Ammon's horn (tissue), 1 donor: ENCODE measurements around the gene ZNF488.

Experiments used
- DNase-seq: peaks from one replicate; pipeline ENCODE4 v3.0.0-alpha.2; 2016; ENCODE audit warnings: low spot score

Gene ZNF488

GRCh38 chr10:47366181-47366631, 17.9 kb downstream of the ZNF488 start:
- DNase-seq, result no peak

- DNase-seq, result no peak
These were observed 18.5 kb downstream of the ZNF488 start for GRCh38 chr10:47365431-47366180.

- DNase-seq, result no peak
These were observed 19.2 kb downstream of the ZNF488 start for GRCh38 chr10:47364911-47365310.

DNA sequence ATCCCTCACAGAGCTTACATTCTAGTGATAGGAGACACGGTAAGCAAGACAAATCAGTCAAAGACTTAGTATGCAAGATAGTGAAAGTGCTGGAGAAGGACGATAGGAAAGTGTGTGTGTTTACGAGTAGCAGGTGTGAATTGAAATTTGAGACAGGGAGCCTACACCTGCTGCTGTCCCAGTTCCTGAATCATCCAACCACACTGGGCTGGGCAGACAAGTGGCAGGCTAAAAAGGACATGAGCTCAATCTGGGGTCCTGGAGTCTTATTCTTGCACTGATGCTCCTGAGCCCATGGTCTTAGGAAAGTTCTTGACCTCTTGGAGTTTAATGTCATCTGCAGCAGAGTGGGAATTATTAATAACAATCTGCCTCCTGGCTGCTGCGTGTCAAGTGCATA, 19.7 kb downstream of the ZNF488 start:
- no peak for DNase-seq

GRCh38 chr10:47363781-47364180, 20.3 kb downstream of the ZNF488 start:
- DNase-seq, result no peak

- no peak for DNase-seq
These were observed 21.9 kb downstream of the ZNF488 start for GRCh38 chr10:47362199-47362598.

GRCh38 chr10:47361293-47361692, 22.8 kb downstream of the ZNF488 start:
- DNase-seq, result peak; percentile 45

DNA sequence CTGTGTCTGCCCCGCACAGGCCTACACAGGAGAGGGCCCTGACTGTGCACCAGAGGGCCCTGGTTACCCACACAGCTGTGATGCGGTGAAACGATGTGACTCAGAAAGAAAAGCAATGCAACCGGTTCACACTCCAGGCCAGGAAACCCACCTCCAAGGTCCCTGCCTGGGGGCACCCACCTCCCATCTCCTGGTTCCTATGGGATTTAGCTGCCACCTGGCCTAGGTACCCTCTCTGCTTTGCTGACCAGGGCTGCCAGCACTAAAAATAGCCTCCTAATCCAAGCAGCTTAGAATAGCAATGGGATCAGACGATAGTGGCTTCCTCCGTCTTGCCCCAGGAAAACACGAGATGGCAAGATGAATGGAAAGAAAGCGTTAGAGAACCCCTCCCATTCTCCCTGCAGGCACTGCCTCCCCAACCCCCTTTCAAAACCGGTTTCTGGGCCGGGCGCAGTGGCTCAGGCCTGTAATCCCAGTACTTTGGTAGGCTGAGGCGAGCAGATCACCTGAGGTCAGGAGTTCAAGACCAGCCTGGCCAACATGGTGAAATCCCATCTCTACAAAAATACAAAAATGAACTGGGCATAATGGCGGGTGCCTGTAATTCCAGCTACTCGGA, 23.6 kb downstream of the ZNF488 start:
- no peak for DNase-seq

GRCh38 chr10:47359626-47360418, 24.3 kb downstream of the ZNF488 start:
- DNase-seq, result no peak

DNA sequence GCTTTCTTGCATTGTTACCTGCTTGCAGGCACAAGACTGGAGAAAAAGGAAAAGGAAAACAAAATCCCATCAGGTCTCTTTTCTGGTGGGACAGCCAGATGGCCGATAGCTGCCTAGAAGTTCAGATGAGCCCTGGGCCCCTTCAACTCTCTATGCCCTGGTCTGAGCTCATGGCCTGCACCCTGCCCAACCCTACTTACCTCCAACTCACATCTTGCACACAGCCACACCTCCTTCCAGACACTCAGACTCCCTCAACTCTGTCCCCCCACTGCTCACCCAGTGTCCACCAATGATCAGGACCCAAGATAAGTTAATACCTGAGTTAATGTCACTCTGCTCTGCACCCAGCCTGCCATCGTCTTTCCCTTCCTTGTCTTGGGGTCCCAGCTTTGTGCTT, 25.0 kb downstream of the ZNF488 start:
- no peak for DNase-seq

GRCh38 chr10:47358457-47358856, 25.6 kb downstream of the ZNF488 start:
- DNase-seq, result no peak

DNA sequence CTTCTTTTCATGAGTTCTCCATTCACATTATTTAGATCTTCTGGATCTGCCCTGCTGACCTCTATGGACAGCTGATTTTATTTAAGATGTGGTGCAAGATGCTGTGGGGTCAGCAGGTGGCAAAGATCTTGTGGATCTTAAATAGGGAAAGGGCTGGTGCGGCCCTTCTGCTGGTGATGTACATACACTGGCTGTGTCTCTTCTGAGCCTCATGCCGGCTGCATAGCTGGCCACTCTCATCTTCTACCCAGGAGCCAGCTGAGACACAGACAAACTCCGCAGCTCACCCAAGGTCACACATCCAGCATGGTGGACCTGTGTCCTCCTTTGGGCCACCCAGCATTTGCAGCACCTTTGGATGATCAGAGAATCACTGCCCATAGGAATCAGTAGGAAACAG, 26.2 kb downstream of the ZNF488 start:
- DNase-seq, result no peak

GRCh38 chr10:47357131-47357582, 26.9 kb downstream of the ZNF488 start:
- no peak for DNase-seq

DNA sequence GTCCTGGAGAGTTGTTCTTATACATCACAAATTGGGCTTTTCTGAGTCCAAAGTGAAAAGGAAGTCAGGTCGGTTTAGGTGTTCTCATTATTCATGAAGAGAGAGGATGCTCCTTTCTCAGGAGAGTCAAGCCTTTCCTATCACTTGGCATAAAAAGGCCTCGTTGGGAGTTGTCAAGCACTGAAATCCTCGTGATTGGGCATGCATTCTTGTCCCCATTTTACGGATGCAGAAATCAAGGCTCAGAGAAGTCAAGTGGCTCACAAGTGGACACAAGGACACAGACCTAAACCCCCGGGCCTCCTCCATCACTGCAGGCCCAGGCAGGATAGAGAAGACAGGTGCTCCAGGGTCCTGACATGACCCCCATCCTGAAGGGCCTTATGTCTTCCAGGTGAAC, 27.4 kb downstream of the ZNF488 start:
- DNase-seq, result no peak

DNA sequence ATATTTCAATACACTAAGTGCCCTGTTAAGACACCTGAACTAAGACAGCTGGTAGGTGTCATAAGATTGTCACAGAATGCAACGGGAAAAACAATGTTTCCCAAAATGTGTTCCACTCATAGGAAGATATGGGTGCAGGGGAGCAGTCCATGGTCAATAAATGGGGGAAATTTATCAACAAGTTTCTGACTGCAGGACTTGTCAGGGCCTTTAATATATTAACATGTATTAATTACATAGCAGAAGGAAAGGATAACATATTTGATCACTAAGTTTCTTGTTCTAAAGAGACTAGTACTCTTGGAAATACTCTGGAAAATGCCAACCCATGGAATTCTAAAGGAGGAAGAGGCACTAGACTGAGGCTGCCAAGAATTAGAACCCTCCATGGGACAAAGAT, 29.2 kb downstream of the ZNF488 start:
- no peak for DNase-seq

- no peak for DNase-seq
These were observed 29.9 kb downstream of the ZNF488 start for GRCh38 chr10:47354165-47354564.

- DNase-seq, result no peak
These were observed 30.7 kb downstream of the ZNF488 start for GRCh38 chr10:47353351-47353750.

DNA sequence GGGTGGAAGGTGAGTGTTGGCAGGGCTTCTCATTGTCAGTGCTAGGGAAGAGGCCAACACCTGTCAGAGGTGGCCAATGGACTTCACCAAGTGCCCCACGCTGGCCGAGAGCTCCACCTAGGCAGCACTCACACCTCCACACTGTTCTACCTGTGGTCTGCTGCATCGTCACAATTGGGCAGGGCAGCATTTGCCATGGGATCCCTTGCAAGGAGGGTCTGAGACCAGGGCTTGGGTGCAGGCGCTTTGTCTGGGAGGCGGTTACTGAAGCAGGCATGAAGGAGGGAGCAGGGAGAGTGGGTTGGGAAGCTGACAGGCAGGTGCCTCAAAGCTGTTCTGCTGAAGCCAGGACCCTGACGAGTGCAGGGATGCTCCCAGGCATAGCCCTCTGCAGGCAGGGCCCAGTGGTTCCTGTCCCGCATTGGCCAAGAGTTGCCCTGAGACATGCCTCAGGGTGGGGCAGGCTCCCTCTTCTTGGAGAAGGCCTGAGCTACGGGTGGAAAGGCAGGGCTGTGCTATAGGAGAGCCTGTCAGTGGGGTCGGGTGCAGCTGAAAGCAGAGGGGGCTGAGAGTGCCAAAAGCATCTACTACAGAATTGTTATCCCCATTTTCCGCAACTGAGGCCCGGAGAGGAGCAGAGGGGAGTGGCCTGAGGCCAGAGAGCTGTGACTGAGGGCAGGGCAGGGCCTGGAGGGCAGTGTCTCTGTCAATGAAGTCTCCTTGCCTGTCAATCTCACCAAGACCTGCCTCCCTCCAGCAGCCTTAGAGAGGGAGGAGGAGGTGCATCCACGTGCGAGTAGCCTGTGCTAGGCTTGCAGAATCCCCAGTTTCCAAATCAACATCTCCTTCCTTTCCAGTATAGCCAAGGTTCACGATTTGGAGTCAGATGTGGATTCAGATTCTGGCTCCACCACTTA, 31.9 kb downstream of the ZNF488 start:
- DNase-seq, result no peak

GRCh38 chr10:47350671-47351640, 33.1 kb downstream of the ZNF488 start:
- no peak for DNase-seq

DNA sequence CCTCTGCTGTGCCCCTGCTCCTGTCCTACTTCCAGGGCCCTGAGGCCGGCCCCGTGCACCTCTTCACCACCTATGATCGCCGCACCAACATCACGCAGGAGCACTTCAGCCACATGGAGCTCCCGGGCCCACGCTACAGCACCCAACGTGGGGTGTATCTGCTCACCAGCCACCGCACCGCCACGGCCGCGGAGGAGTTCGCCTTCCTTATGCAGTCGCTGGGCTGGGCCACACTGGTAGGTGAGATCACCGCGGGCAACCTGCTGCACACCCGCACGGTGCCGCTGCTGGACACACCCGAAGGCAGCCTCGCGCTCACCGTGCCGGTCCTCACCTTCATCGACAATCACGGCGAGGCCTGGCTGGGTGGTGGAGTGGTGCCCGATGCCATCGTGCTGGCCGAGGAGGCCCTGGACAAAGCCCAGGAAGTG, 34.1 kb downstream of the ZNF488 start:
- DNase-seq, result no peak

- no peak for DNase-seq
These were observed 34.6 kb downstream of the ZNF488 start for GRCh38 chr10:47349516-47349915.
